SIG-M5 (cell line): ENCODE measurements around the gene RNF20.
"Not testable (repeated sequence)": the region's sequence is repeated elsewhere in the genome, so short reads cannot be mapped to it uniquely, and the experiment has no call there.

ENCODE experiments used
- DNase-seq: peaks from one replicate; lab custom pipeline; 2025; lab: John Stamatoyannopoulos, UW

Gene RNF20

DNA sequence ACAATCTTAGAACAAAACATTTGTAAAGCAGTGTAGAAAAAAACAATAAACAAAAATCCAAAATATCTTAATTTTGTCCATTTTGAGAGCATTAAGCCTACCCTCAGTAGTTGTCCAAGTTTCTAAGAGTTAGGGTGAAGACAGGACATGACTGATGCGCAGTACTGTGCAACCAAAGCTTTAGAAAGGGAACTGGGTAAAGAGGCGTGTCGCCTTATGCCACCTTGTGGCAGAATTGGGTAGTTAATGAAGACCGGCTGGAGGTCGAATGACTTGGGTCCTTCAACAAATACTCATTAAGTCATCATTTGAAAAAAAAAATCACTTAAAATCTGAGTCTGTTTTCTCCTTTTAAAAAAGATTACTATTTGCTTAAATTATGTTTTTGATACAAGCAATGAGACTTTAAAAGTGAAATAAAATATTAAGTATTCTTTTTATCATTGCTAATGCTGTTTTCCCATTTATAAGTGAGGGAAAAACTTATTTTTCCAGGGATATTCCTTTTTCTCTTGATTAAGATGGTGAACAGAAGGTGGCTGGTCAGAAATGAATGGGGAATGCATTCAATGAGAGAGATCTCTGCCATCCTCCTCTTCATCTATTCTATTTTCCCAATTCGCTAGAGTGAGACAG is 3.5 kb upstream of the RNF20 start:
- peak; percentile 57 for DNase-seq

DNA sequence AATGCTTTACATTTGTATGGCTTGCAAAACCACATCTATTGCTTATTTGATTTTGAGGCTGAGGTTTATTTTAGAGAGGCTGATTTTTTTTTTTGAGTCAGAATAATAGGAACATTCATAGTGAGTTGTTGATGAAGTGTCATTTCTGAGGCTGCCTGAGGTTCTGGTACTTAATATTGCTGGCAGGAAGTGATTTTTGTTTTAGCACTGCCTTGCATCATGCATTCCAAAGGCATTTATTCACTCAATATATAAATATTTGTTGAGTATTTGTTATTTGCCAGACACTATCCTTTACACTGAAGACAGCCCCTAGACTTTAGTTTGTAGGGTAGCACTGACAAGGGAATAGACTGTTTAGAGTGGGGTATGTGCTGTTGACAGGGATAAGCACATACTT is 2.7 kb downstream of the RNF20 start:
- no peak for DNase-seq

DNA sequence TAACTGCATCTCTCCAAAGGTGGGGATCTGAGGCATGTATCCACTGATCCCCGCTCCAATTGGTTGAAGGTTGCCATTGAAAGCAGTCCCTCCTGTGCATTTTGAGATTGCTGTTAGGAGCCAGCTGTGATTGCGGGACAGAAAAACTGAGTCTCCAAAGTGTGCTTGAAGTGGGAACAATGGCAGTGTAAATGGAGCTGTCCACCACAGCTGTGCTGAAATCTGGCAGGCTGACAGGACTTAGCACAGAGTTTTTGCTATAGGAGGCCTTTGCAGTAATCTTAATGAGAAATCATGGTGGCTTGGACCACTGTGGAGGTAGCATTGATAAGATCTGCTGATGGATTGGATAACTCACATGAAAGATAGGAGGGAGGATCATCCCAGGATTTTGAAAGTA is 3.3 kb downstream of the RNF20 start:
- no peak for DNase-seq

DNA sequence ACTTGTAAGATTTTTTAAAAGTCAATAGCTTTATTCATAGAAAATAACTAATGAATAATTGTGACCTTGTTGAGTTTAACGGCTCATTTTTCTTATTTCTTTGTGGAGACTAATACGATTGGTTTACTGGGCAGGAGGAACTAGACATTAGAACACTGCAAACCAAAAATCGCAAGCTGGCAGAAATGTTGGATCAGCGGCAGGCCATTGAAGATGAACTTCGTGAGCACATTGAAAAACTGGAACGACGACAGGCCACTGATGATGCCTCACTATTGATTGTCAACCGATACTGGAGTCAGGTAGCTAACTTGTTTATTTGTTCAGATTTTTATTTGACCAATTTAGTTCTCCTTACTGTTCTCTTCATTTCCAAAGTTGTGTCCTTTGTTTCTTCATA is 6.4 kb downstream of the RNF20 start:
- DNase-seq = no peak

DNA sequence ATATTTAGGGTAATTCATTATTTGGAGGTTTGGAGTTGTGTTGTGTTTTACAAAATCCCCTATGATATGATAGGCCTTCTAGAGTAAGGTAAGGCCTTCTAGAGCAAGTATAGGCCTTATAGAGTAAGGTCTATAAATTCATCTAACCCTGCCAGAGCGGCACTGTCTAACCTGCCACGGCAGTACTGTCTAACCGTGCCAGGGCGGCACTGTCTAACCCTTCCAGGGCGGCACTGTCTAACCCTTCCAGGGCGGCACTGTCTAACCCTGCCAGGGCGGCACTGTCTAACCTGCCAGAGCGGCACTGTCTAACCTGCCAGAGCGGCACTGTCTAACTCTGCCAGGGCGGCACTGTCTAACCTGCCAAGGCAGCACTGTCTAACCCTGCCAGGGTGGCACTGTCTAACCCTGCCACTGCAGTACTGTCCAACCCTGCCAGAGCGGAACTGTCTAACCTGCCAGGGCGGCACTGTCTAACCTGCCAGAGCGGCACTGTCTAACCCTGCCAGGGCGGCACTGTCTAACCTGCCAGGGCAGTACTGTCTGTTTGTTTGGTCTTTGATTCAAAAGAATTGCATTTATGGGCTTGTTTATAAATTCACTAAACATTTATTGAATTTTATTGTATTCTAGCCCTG is 9.6 kb downstream of the RNF20 start:
- no peak for DNase-seq

DNA sequence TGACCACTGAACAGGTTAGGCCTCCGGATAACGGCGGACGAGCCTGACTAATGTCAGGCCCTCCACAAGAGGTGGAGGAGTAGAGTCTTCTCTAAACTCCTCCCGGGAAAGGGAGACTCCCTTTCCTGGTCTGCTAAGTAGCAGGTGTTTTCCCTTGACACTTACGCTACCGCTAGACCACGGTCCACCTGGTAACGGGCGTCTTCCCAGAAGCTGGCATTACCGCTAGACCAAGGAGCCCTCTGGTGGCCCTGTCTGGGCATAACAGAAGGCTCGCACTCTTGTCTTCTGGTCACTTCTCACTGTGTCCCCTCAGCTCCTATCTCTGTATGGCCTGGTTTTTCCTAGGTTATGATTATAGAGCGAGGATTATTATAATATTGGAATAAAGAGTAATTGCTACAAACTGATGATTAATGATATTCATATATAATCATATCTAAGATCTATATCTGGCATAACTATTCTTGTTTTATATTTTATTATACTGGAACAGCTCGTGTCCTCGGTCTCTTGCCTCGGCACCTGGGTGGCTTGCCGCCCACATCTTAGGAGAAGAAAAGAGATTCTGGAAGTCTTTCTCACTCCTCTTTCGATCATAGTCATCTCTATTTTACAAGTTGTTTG is 15.9 kb downstream of the RNF20 start:
- not testable (repeated sequence) for DNase-seq

DNA sequence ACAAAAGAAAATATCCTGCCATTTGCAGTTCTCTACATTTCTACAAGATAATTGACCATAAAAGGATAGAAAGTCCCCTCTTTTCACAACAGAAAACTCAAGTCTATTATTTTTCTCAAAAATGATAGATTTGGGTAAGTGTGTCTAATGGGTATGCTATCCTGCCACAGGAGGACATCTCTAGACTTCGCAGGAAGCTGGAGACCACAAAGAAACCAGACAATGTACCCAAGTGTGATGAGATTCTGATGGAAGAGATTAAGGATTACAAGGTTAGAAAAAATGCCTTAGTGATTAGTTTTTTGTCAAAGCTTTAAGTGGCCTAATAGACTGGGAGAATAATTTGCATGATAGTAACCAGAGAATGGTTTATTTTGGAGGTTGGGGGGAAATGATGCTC is 28.1 kb downstream of the RNF20 start:
- DNase-seq = no peak

DNA sequence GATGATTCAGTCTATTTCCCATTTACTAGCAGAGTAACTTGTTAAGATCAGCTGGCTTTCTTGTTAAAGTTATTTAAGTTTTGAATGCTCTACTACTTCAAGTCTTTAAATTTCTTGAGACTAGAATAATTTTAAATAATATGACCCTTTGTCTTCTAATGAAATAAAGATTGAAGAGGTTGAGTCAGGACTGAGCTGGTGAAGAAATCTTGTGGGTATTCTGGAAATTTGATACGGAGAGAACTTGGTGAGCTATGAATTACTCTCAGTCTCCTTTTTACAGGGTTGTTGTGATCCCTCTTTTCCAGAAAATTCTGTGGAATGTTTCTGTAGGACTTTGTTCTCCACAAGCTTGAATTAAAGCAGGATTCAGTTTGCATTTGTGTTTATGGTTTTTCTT is 29.3 kb downstream of the RNF20 start:
- no peak for DNase-seq

DNA sequence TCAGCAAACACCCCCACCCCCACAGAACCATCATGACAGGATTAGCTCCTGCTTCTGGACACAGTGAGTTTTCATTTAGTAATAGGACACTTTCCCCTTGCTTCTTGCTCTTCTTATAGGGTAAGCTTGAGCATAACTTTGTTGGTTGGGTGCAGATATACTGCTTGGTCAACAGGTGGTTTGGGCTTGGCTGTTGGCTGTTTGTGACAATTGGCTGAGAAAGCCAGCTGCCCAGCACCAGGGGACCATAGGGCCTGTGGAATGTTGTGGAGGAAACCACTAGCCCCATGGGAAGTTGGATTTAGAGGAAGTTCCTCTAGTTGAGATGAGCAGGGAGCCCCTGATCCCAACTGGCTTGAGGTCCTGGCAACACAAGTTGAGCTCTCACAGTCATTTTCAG is 30.6 kb downstream of the RNF20 start:
- no peak for DNase-seq

DNA sequence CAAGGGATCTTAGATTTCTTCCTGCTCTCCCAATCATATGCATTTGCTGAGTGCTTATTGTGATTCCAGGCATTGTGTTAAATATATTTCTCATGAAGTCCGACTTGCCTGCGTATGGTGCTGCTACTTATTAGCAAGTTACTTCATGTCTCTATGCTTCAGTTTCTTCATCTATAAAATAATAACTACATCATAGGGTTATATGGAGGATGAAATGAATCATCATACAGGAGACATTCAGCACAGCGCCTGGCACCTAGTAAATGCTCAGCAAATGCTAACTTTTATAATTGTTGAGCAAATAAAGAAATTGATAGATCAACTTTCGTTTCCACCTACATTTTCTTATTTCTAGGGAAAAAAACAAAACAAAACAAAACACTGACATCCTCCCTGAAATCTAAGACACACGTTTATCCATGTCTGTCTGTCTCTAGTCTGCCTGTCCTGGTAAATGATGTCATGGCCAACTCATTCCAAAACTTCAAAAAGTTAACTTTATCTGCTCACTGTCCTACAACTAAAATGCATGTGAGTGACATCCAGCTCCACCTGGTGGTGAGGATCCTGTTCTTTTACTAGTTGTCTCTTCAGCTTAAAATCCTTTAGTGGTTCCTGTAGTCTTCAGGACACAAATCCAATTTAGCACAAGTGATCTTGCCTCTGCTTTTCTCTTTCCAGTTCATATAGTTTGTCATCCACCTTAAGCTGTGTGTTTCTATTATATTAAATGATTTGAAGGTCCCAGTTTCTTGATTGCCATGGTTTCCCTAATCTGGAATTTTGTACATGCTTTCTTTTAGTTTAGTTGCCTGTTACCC is 33.5 kb downstream of the RNF20 start:
- DNase-seq = no peak

DNA sequence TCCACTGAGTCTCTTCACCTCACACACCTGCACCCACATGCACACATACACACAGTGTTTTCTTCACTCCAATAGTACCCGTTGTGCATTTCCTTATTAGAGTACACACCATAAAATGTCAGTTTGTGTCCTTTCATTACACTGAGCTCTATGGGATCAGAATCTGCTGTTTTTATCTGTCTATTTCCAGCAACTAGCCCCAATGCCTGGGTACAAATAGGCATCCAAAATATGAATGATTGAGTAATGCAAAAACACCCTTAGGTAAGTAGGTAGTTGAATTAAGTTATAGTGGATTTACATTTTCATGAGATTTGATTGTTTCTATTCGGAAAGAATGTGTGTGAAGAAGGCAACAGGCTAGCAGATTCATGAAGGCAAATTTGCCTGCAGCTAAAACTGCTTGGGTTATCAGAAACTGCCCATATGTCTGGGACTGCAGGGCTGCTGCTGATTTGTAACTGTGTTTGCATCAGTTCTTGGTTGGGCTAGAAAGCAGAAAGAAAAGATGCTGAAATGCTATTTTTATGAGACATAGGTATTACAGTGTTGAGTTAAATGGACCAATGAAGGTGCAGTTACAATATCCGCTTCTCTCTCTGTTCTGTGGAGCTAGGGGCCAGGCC is 34.2 kb downstream of the RNF20 start:
- DNase-seq = no peak

DNA sequence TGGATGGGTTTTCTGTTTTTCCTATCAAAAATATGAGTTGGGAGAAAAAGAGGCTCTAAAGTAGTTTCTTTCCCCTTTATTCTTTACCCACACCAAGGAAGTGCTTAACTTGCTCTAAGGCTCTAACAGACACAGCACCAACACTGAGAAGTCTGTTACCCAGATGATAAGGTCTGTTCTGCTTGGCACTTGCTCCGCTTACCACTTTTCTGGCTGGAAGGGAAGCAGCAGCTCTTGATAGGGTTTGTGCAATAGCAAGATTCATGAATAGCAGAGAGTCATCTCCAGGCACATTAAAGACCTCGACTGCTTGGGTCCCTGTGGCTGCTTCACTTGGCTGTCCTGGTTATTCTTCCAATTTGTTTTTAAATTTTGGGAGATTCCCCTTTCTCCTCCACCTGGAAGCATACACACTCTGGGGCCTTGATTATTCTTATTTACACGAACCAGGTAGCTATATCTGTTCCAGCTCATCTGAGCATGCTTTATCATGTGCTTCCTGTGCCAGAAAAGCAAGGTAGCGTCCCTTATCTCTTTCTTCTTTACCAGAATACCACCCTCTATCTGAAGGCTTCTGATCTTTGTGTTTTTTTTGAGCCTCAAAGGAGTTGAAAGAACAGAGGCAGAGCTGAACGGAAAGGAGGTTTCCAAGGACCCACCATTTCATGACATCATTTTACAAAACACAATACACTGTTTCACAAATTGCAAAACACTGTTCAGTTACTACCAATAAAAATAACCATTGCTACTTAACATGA is 36.3 kb downstream of the RNF20 start:
- no peak for DNase-seq

DNA sequence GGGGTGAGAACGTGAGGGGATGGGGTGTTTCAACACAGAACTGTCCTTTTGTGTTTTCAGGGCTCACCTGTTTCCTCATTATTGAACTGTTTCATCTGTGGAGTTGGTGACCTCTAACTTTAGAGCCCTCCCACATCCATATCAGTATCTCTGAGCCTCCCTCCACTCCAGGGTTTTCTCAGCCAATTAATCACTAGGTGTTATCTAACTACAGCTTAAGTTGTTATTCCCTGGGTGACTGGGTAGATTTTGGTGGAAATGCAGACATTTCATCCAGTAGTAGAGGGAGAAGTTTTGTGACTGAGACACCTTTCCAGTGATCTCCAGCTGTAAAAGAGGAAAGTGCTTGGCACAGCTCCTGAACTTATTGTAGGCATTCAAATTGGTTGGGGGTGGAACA is 37.5 kb downstream of the RNF20 start:
- DNase-seq = no peak

DNA sequence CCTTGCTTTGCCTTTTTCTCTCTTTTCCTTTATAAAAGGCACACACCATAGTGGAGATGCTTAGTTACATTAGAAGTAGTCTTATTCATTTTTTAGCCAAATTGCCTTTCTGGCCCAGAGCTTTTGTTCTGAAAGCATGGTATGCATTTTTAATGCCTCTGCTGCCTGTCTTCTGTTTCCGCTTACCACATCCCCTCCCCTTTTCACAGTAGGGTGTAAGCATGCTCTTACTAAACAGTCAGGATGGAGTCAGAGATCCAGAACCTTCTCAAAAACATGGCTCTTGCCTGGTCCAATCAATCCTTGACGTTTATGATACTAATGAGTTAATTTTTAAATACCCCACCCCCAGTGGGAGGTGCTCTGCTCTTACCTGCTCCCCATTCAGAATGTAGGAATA is 38.7 kb downstream of the RNF20 start:
- no peak for DNase-seq

DNA sequence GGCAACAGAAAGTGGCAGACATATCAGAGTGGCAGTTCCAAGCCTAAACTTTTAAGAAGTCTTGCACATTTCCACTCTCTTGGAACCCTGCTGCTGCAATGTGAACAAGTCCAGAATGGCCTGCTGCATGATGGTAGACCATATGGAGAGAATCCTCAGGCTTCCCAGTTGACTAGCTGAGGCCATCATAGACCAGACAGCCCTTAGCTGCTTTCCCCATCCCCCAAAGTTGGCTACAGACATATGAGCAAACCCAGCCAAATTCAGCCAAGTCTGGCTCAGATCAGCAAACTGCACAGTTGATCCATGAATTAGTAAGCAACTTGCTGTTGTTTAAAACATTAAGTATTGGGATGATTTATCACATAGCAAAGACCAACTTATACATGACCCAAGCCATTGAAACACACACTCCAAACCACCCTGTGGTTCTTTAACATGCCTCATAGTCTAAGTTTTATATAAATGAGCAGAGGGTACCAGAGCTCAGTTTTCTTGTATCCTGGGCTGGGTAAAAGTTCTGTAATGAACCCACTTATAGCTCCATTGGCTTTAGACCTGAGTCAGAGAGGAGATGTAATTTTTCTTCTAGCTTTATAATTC is 41.2 kb downstream of the RNF20 start:
- DNase-seq = no peak

DNA sequence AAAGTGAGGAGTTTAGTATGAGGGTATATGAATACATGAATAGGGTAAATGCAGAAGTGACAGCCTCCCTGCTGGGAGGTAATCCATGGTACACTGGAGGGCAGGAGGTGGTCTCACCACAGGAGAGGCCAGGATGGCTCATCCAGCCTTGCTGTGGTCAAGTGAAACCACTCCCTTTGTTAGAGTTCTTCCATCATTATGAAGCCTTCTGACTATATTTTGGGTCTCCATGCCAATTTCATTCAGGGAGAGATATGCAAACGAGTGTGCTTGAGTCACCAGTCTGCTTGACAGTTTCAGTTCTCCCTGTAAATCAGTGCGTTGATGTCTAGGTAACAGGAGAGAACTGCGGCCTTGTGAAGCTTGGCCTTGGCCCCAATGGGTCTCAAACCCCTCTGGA is 44.7 kb downstream of the RNF20 start:
- no peak for DNase-seq

DNA sequence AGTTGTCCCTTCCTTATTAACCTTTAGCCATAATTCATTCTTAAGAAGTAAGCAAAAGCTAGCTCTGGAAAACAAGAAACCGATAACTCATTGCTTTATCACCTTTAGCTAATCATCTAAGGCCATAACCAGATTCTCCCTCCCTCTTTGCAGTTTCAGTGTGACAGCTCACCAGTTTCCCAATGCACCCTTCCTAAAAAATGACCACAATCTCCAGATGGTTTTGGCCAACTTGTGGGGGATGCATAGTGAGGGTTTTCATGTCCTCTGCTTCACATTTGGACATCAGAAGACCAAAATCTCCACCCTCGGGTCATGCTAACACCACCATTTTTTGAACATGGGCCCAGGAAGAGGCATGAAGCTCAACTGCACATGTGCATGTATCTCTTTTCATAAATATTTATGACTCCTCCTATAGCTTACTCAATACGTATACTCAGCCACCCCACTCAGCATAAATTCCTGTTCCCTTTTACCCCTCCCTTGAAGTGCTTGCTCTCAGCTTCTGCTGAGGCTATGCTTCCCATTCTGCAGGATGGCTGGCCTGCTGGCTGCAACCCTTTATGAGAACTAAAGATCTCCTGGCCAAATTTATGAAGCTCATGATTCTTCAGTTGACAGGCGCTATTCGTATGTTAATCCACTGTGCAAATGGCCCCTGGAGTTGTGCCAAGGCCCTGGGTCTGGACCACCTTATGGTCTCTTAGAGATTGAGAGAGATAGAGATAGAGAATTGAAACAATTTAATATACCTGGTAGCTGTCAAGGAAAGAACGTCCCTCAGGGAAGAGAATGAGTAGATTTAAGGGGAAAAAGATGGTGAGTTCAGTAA is 46.3 kb downstream of the RNF20 start:
- DNase-seq = no peak

DNA sequence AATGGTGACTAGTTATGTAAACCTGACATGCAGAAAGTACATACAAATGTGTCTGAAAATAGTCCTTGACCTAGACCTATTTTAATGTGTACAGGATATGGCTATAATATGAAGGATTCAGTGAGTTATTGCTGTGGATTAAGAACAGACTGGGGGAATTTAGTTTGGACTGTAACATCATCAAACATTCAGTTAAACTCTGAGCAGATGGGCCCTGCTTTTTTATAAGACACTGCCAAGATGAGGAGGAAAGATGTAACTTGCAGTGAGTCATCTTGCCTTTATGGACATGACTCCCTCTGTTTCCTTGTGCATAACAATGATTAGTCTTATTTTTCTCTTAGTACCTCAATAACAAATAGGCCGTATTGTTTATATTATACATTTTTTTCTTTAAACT is 48.9 kb downstream of the RNF20 start:
- DNase-seq = no peak

DNA sequence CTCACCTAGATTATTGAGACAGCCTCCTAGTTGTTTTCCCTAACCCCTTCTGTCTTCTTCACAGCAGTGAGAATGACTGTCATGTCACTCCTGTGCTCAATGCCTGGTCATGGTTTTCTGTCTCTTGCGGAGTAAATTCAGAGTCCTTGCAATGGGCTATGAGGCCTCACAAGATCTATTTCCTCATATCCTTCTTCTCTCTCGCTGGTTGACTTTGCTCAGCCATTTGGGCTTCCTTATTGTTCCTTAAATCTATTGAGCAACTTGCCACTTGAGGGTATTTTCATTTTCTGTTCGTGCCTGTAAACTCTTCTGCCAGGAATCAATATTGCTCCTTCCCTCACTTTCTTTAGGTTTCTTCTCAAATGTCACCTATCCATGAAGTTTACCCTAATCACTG is 52.1 kb downstream of the RNF20 start:
- DNase-seq = peak; percentile 39

DNA sequence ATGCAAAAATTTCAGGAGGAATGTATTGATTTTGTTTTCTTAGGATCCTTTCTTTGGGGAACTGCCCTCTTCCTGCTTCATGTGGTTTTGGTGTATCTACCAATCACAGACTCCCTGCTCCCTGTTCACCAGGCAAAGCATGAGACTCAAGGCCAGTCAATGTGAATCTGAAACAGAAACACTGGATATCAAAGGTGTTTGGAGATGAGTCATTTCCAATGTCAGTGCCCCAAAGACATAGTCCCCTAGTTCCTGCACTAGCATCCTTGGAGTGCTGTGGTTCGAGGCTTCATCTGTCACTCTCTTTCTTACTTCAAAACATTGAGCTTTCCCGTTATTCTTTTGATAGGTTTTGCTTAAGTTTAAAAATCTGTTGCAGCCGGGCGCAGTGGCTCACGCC is 53.0 kb downstream of the RNF20 start:
- no peak for DNase-seq
